GM19455 (cell line): ENCODE results near the gene CAPS.
"Not testable (repeated sequence)": the region's sequence is repeated elsewhere in the genome, so short reads cannot be mapped to it uniquely, and the experiment has no call there.

Experiments
- ATAC-seq: cut with Tn5 transposase; IDR thresholded peaks from one replicate; pipeline ENCODE4 v1.9.1; 2021; ENCODE audit not compliant: unreplicated experiment

The CAPS gene

GRCh38 chr19:5954293-5954692 lies 40.2 kb downstream of the CAPS start:
- ATAC-seq: no peak

- no peak for ATAC-seq
Observed at GRCh38 chr19:5955636-5955935, 41.5 kb downstream of the CAPS start.

DNA sequence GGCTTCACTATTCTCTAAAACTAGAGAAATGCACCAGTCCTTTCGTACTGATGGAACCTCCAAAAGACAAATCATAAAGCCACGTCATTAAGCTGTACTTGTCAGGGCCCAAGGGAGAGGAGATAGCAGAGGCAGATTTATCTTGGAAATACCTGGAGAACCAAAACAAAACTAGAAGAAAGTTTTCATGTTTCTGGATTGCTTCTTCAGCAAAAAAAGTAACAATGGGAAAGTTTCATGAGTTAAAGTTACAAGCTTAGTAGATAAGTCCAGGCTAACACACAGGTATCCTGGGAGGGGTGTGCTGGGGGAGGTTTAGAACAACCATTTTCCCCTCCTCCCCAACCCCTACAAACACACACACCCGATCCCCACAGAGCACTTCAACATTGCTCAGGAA lies 42.3 kb downstream of the CAPS start:
- no peak for ATAC-seq

DNA sequence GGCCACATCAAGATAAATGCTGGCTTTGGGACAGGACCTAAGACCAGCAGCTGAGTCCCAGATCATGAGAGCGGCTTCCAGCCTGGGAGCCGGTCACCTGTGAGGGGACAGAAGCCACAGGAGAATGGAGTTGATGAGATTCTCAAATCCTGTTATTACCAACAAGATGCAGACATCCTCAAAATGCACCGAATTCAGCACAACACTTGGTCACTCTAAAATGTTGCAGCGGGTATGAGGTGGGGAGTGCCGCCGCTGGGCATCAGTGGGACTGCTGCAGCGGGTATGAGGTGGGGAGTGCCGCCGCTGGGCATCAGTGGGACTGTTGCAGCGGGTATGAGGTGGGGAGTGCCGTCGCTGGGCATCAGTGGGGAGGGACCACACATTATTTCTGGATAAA lies 42.7 kb downstream of the CAPS start:
- no peak for ATAC-seq

DNA sequence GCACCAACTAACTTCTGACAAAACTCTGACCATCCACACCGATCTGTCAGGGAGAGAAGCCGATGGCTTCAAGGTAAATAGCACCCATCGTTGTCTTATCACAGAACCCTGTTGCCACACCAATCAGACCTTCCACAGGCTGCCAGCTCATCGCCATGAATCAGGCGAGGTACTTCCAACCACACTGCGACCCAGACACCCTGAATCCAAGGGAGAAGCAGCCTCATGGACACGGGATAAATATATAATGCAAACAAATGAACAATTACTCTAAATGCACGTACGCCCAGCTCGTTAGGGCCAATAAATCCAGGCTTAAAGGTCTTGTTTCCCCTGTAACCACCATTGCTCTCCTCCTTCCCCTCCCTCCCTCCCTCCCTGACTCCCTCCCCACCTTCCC lies 43.1 kb downstream of the CAPS start:
- ATAC-seq: no peak

- no peak for ATAC-seq
Observed at GRCh38 chr19:5958074-5958850, 44.2 kb downstream of the CAPS start.

DNA sequence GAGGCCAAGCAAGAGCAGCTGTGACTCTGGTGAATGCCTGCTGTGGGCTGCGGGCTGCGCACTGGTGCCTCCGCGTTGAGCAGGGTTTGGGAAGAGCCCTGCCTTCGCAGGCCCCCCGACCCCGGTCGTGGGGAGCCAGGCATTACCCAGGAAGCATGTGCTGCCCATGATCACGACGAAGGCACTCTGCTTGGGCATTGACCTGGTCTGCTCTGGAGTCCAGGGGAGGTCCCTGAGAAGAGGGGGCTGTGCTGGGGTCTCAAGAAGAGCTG lies 44.7 kb downstream of the CAPS start:
- no peak for ATAC-seq

GRCh38 chr19:5959260-5960004 lies 45.4 kb downstream of the CAPS start:
- no peak for ATAC-seq

- ATAC-seq: no peak
Observed at GRCh38 chr19:5960005-5961001, 46.2 kb downstream of the CAPS start.

DNA sequence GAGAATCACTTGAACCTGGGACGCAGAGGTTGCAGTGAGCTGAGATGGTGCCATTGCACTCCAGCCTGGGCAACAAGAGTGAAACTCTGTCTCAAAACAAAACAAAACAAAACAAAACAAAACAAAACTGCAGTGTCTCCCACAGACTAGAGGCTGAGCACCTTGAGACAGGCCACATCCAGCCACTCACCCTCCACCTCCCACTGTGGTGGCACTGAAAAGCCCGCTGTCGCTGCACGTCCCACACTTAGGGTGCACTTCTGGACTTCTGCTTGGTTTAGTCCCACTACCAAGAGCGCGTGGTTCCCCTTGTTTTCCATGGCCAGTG lies 47.6 kb downstream of the CAPS start:
- ATAC-seq: not testable (repeated sequence)

GRCh38 chr19:5961969-5962945 lies 48.2 kb downstream of the CAPS start:
- no peak for ATAC-seq

DNA sequence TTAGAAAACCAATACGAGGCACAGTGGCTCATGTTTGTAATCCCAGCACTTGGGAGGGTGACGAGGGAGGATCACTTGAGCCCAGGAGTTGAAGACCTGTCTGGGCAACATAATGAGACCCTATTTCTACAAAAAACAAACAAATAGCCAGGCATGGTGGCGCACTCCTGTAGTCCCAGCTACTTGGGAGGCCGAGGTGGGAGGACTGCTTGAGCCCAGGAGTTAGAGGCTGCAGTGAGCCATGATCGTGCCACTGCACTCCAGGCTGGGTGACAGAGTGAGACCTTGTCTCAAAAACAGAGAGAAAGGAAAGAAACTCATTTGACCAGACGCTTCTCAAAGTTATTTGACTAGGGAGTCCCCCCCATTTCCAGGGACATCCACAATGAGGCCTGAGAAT lies 49.2 kb downstream of the CAPS start:
- ATAC-seq: not testable (repeated sequence)

DNA sequence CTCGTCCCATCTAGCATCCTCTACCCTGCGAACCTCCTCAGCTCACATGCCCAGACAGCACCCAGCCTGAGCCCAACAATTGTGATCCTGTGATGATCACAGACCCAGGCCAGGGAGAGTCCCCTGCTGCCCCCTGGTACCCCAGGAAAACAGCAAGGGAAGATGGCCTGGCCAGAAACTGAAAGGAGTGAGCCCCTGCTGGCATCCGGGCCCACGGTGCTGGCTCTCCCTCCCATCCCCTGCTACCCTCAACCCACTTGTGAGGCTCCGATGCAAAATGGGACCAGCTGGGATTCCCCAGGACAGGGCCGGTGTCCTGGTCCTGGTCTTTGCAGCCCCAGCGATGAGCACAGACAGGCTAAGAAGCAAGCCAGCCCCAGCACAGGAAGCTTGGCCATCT lies 49.8 kb downstream of the CAPS start:
- ATAC-seq: no peak

DNA sequence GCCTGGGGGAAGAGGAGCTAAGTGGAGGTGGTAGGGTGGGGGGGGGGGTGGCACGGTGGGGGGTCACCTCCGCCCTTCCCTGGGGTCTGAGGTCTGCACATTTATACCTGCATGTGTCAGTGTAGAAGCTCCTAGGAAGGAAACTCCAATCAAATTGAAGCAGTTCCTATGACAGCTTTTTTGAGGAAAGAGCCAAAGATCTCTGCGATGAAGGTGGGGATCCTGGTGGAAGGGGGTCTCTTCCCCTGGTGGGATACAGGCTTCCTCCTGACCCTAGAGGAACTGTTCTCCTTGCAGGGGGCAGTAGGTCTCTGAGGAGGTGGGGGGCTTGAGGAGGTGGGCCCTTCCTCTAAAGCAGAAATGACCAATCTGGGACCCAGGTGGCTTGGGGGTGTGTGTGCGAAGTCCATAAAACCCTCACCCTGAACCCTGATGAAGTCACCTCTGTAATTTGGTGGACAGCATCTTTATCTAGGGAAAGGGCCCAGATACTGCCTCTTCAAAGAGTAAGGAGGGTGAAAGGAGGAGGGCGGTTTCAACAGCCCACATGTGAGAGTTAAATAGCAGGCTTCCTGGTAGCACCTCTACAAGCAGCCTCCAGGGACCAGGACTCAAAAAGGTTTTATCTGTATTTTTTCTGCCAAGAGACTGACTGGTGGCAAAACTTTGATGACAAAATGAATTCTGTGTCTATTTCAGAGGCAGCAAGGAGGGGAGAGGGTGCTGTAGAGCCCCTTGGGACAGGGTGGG lies 50.9 kb downstream of the CAPS start:
- no peak for ATAC-seq
